GM18502 (cell line): ENCODE measurements around the gene BOC.
"Not testable (repeated sequence)": the region's sequence is repeated elsewhere in the genome, so short reads cannot be mapped to it uniquely, and the experiment has no call there.

Experiments used
- ATAC-seq: cut with Tn5 transposase; IDR thresholded peaks from one replicate; pipeline ENCODE4 v1.9.1; 2021; ENCODE audit warnings: mild to moderate bottlenecking; ENCODE audit not compliant: unreplicated experiment, poor library complexity

BOC gene, protein sequence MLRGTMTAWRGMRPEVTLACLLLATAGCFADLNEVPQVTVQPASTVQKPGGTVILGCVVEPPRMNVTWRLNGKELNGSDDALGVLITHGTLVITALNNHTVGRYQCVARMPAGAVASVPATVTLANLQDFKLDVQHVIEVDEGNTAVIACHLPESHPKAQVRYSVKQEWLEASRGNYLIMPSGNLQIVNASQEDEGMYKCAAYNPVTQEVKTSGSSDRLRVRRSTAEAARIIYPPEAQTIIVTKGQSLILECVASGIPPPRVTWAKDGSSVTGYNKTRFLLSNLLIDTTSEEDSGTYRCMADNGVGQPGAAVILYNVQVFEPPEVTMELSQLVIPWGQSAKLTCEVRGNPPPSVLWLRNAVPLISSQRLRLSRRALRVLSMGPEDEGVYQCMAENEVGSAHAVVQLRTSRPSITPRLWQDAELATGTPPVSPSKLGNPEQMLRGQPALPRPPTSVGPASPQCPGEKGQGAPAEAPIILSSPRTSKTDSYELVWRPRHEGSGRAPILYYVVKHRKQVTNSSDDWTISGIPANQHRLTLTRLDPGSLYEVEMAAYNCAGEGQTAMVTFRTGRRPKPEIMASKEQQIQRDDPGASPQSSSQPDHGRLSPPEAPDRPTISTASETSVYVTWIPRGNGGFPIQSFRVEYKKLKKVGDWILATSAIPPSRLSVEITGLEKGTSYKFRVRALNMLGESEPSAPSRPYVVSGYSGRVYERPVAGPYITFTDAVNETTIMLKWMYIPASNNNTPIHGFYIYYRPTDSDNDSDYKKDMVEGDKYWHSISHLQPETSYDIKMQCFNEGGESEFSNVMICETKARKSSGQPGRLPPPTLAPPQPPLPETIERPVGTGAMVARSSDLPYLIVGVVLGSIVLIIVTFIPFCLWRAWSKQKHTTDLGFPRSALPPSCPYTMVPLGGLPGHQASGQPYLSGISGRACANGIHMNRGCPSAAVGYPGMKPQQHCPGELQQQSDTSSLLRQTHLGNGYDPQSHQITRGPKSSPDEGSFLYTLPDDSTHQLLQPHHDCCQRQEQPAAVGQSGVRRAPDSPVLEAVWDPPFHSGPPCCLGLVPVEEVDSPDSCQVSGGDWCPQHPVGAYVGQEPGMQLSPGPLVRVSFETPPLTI

DNA sequence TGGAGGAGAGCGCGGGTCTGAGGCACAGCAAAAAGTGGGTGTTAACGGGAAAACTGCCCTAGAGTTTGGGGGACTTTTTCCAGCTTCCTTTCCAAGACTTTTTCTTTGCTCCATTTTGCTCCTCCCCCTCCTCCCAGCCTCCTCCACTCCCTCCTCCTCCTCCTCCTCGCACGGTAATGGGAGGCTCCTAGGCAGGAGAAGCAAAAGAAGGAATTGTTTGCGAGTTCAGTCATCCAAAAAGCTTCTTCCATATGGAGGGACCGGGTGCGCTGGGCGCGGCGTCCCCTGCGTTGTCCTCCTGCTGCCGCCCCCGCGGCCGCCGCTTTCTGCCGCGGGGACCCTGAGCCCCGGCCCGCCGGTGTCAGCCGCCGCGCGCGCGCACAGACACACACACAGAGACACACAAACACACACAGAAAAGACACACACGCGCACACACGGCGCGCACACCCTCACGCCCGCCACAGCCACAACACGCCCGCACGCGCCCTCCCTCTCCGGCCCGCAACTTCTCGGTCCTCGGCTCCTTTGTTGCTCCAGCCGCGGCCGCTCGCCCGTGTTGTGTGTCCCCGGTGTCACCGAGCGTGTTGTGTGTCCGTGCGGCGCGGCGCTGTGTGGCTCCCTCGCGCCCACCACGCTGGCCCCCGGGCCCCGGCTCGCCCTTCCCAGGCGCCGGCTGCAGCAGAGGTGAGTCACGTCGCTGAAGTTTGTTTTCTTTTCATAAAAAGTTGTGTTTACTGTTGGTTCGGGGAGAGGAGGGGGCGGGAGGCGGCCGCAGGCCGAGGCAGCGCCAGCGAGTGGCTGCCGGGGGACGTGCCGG lies at the start of gene BOC:
BOC (plus strand) TSS at position 228 of the 820 bp plus-strand sequence. CDS start 38,246 bp downstream, outside the sequence.
- no peak for ATAC-seq

DNA sequence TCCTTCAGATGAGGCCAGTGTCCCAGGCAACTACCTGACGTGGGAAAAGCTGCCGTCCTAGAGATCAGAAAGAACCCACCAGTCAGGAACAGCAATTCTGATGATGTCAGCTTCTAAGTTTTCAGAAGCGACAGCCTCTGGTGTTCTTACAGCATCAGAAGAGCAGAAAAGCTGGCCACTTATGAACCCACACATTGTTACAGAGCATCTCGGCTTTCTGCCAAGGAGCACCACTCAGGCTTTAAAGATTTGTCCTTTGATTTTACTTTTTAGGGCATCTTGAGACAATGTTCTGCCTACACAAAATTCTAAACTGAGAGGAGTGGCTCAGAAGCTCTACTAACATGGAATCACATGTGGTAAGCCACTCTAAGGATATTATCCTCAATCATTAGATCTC lies 49.7 kb upstream of the BOC start:
- no peak for ATAC-seq

DNA sequence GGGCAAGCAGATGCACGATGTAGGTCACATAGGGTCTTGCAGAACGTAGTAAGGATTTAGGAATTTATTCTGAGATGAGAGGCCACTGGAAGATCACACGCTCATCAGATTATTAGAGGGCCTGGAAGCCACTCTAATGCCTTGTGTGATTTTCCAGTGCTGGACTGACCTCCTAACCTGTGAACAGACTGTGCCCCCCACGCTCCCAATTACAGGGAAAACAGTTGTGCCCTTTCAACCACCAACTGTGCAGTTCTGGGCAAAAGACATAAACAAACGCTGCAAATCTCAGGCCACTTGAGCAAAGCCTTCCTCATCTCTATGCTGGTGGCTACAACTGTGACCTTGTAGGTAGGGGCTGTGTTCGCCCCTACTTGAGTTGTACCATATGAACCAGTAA lies 48.2 kb upstream of the BOC start:
- ATAC-seq, result no peak

- ATAC-seq, result no peak
These were observed 45.5 kb upstream of the BOC start for GRCh38 chr3:113165841-113166240.

DNA sequence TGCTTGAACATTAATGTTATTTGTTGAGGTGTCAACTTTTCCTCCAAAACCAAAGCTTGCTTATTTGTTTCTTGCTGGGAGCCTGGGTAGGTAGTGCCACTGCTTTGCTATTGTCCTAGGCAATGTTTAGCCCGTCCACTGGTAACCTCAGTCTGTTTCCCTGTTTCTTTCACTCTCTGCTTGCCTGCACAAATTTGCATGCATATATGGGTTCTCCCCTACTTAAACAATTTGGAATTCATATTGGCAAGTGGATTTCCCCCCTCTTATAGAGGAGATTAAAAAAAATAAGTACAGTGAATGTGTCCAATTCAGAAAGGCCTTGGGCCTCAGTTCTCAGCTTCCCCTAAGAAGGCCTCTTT lies 45.0 kb upstream of the BOC start:
- no peak for ATAC-seq

DNA sequence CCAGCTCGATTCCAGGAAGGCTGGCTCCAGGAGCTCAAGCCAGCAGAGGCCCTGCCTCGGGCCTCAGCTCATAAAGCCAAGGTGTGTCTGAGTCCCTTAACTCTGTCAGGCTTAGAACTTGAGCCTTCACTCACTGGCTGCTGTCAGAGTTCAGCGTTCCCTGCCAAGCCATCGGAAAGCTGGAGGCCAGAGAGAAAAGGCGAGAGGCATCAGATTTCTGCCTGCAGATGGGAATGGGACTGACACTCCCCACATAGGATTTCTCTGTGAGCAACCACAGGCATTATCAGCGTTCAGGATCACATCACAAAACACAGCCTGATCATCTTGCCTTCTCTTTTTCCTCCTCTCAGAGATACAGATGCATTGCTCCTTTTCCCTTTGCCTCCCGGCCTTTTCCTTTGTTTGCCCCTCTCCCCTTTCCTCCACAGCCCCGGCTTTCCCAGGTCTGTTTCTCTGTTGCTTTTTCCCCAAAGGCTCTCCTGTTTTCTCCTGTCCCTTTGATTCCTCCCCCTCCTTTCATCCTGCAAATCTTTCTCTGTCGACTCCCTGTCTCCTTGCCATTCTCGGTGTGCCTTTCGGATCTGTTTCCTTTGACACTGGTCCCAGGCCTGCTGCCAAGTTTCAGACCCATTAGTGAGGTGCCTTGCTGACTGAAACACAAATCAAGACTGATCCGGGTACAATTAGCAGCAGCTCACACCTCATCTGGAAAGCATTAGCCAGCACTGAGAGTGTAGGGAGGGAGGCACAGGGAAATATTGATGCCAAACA lies 44.5 kb upstream of the BOC start:
- no peak for ATAC-seq

DNA sequence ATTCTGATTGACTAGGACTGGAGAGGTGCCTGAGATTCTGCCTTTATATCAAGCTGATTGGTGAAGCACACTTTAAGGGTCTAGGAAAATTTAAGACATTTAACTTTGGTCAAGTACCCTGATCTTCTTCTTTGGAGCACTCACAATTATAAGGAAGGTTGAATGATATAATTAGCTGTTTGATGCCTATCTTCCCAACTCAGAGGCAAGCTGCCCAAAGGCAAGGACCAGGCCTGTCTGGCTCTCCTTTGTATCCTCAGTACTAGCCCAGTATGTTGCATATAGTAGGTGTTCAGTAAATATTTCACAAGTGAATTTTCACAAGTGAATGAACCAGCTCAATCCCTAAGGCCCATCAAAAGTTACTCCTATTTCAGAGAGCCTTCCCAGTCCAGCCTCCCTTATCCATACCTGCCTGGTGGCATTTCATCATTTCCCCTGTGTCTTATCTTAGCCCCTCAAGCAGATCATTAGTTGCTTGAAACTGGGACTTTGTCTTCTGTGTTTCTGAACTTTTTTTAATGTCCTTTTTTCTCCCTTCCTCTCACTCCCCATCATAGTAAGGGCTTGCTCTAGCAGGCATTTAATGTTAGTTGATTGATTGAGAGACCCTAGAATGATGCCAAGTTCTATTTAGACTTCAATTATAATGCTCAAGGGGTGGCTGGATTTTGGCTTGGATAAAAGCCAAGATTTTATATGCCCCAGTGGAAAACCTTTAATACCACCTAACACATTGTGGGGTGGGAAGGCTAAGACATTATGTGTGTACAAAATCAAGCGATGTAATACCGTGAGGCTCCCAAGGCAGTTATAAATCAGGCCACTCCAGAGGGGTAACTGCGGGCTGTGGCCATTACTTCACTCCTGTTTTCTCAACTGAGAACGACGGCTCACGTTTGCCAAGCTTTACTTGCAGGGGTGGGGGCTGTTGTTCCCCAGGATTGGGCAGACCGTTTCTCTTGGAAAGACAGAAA lies 43.2 kb upstream of the BOC start:
- no peak for ATAC-seq

GRCh38 chr3:113169891-113170452 lies 41.4 kb upstream of the BOC start:
- no peak for ATAC-seq

- no peak for ATAC-seq
These were observed 40.6 kb upstream of the BOC start for GRCh38 chr3:113170771-113171170.

GRCh38 chr3:113171675-113172300 lies 39.6 kb upstream of the BOC start:
- ATAC-seq, result not testable (repeated sequence)

DNA sequence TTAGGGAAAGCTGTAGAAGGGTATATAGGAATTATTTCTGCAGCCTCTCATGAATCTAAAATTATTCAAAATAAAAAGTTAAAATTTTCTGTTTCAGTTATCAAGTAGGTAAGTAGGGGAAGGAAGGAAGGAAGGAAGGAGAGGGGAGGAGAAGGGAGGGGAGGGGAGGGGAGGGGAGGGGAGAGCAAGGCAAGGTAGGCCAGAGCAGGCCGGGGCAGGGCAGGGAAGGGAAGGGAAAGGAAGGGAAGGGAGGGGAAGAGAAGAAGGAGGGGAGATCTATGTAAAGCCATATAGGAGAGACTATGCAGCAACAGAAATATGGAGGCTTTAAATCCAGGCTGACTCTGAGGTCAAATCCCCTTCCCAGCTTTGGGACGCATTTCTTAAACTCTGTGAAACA lies 38.3 kb upstream of the BOC start:
- ATAC-seq, result no peak

DNA sequence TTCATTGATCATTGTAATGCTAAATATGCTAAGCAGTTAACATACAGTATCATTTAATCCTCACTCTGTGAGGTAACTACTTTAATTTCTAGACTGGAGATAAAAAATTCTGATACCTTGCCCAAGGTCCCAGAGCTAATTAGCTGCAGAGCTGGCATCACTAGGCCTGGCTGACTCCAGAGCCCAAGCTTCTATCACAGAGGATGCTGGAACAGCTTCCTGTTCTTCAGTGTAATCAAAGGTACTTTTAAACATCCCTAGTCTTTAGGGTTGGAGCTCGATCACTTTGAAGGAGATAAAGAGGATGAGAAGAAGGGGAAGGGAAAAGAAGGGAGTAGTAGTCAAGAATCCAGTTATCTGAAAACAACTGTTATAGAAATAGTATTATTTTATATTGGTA lies 37.1 kb upstream of the BOC start:
- no peak for ATAC-seq

- no peak for ATAC-seq
These were observed 36.4 kb upstream of the BOC start for GRCh38 chr3:113174801-113175485.

GRCh38 chr3:113177526-113177925 lies 33.8 kb upstream of the BOC start:
- no peak for ATAC-seq

- no peak for ATAC-seq
These were observed 32.0 kb upstream of the BOC start for GRCh38 chr3:113179235-113179824.
